LNCaP clone FGC (cell line): Measurements from ENCODE around the gene KANSL1L.
"Not testable (repeated sequence)": the region's sequence is repeated elsewhere in the genome, so short reads cannot be mapped to it uniquely, and the experiment has no call there.

ENCODE experiments used
- DNase-seq: peaks from one replicate; pipeline ENCODE4 v3.0.0-alpha.2; 2011; ENCODE audit warnings: low read depth
- H3K4me3 ChIP-seq: 2 replicates; pipeline ENCODE4 v1.5.1; 2011; ENCODE audit warnings: mild to moderate bottlenecking, low read depth, low read length, control low read depth
- CTCF ChIP-seq: IDR thresholded peaks from 2 replicates; pipeline ENCODE4 v1.5.1; 2012; ENCODE audit warnings: mild to moderate bottlenecking; ENCODE audit not compliant: control insufficient read depth, insufficient read depth; ENCODE audit errors: extremely low read depth

Gene KANSL1L

GRCh38 chr2:210189452-210190138, 18.4 kb upstream of the KANSL1L start:
- DNase-seq, result no peak
- no peak overlapping the region for H3K4me3 ChIP-seq
- TF ChIP-seq CTCF, result no peak

- DNase-seq, result no peak
- TF ChIP-seq CTCF, result no peak
- no peak overlapping the region for H3K4me3 ChIP-seq
Measured at GRCh38 chr2:210188755-210189154, 17.5 kb upstream of the KANSL1L start.

- DNase-seq, result no peak
- no peak overlapping the region for H3K4me3 ChIP-seq
- no peak for TF ChIP-seq CTCF
Measured at GRCh38 chr2:210188190-210188589, 17.0 kb upstream of the KANSL1L start.

- DNase-seq, H3K4me3 ChIP-seq: not testable (repeated sequence)
Measured at GRCh38 chr2:210183936-210184335, 12.7 kb upstream of the KANSL1L start.

- DNase-seq, H3K4me3 ChIP-seq: not testable (repeated sequence)
Measured at GRCh38 chr2:210181606-210182088, 10.4 kb upstream of the KANSL1L start.

GRCh38 chr2:210181033-210181605, 9.9 kb upstream of the KANSL1L start:
- DNase-seq, H3K4me3 ChIP-seq: not testable (repeated sequence)

GRCh38 chr2:210180477-210180876, 9.3 kb upstream of the KANSL1L start:
- no peak for DNase-seq
- no peak for TF ChIP-seq CTCF
- no peak overlapping the region for H3K4me3 ChIP-seq

GRCh38 chr2:210179351-210179990, 8.3 kb upstream of the KANSL1L start:
- no peak for TF ChIP-seq CTCF
- no peak overlapping the region for H3K4me3 ChIP-seq
- no peak for DNase-seq
